OCI-LY7 (cell line): Measurements from ENCODE around the gene SLC39A12. TPM values are rescaled to one million over a fixed set of nuclear protein-coding genes. Genes with fewer than 3 reads are reported as not detected.

Experiments used
- BruUV-seq: library from RNA; stranded (reverse); fragments of 400-500 nt; replicated peaks from 2 replicates; lab custom pipeline; 2021; lab: Mats Ljungman, UMichigan
- CTCF ChIA-PET: fragments of 300-600 bp; sonication (Branson Sonifier 250); formaldehyde crosslinking; loops from one replicate; lab custom pipeline; 2022; ENCODE audit warnings: antibody characterized with exemption; ENCODE audit not compliant: unreplicated experiment; lab: Charles Lee
- POLR2A ChIA-PET: fragments of 300-600 bp; sonication (Branson Sonifier 250); formaldehyde crosslinking; loops from one replicate; lab custom pipeline; 2022; ENCODE audit warnings: antibody characterized with exemption; lab: Charles Lee
- DNase-seq: peaks from one replicate; pipeline ENCODE4 v3.0.0-alpha.2; 2015; ENCODE audit warnings: low spot score
- H2AFZ ChIP-seq: fragments of 200-600 bp; sonication (generic), shearing (Covaris generic); 2 replicates; pipeline ENCODE4 v1.6.1; 2014; ENCODE audit warnings: mild to moderate bottlenecking, antibody characterized with exemption, low read length, moderate library complexity
- H3K27ac ChIP-seq: fragments of 200-600 bp; sonication (generic); 2 replicates; pipeline ENCODE4 v1.5.1; 2014; ENCODE audit warnings: mixed run types, low read depth, mild to moderate bottlenecking, moderate library complexity, low read length, inconsistent platforms; ENCODE audit not compliant: poor library complexity, severe bottlenecking
- H3K36me3 ChIP-seq: fragments of 200-600 bp; sonication (generic); 2 replicates; pipeline ENCODE4 v1.6.1; 2014; ENCODE audit warnings: mild to moderate bottlenecking, antibody characterized with exemption, low read length, moderate library complexity, mixed read lengths; ENCODE audit not compliant: insufficient read depth
- H3K4me1 ChIP-seq: fragments of 200-600 bp; sonication (generic); 2 replicates; pipeline ENCODE4 v1.5.1; 2014; ENCODE audit warnings: mild to moderate bottlenecking, low read length; ENCODE audit not compliant: insufficient read depth, poor library complexity, severe bottlenecking
- H3K4me2 ChIP-seq: fragments of 200-600 bp; sonication (generic); 2 replicates; pipeline ENCODE4 v1.6.1; 2014; ENCODE audit warnings: mild to moderate bottlenecking, low read length
- H3K4me3 ChIP-seq: fragments of 200-600 bp; sonication (generic); 2 replicates; pipeline ENCODE4 v1.5.1; 2014; ENCODE audit warnings: mild to moderate bottlenecking, low read depth, low read length; ENCODE audit not compliant: poor library complexity, severe bottlenecking
- H3K79me2 ChIP-seq: fragments of 200-600 bp; sonication (generic); 2 replicates; pipeline ENCODE4 v1.6.1; 2016; ENCODE audit warnings: low read depth, mild to moderate bottlenecking, low read length, moderate library complexity, mixed read lengths; ENCODE audit not compliant: insufficient read depth
- H3K9me2 ChIP-seq: fragments of 200-600 bp; sonication (generic); 2 replicates; pipeline ENCODE4 v1.6.1; 2016; ENCODE audit warnings: mild to moderate bottlenecking, low read length, mixed read lengths; ENCODE audit not compliant: insufficient read depth
- H3K9me3 ChIP-seq: fragments of 200-600 bp; sonication (generic); 2 replicates; pipeline ENCODE4 v1.6.1; 2014; ENCODE audit warnings: mild to moderate bottlenecking, mixed run types, low read length, mixed read lengths
- H4K20me1 ChIP-seq: fragments of 200-600 bp; sonication (generic); 2 replicates; pipeline ENCODE4 v1.6.1; 2014; ENCODE audit warnings: mild to moderate bottlenecking, antibody characterized with exemption, low read length, moderate library complexity, mixed read lengths; ENCODE audit not compliant: insufficient read depth
- CTCF ChIP-seq: fragments of 200-600 bp; sonication (generic); conservative IDR thresholded peaks from 2 replicates; pipeline ENCODE4 v1.5.1; 2014; ENCODE audit warnings: mild to moderate bottlenecking, antibody characterized with exemption, low read length, moderate library complexity, mixed read lengths
- EZH2phosphoT487 ChIP-seq: fragments of 200-600 bp; sonication (generic); IDR thresholded peaks from 2 replicates; pipeline ENCODE4 v1.6.1; 2018; ENCODE audit warnings: low read depth, borderline replicate concordance, mild to moderate bottlenecking, mixed run types, antibody characterized with exemption, low read length, moderate library complexity, mixed read lengths
- intact Hi-C: fragments of 100-400 bp; cut with micrococcal nuclease; formaldehyde crosslinking; loops from one replicate; pipeline ENCODE4 v1.10.0; 2022; ENCODE audit not compliant: unreplicated experiment
- total RNA-seq, 2 experiments: library from RNA; depleted of rRNA in 1 of 2; stranded (reverse); fragments of >200 nt in 1 of 2; shearing (Covaris generic) in 1 of 2; gene quantifications; 2 replicates each; pipeline ENCODE4 v1.2.3, GENCODE V29; 2014 to 2022

The SLC39A12 gene
- total RNA-seq, 2 experiments from 2014 or later, result not detected

GRCh38 chr10:18071591-18071990 lies 119.9 kb downstream of the SLC39A12 start:
- Histone ChIP-seq H2AFZ (no peak overlapping the region), H3K9me2 (no peaks in the 10 kb centered on the region), H4K20me1 (no peaks in the 10 kb centered on the region), H3K27ac (no peak overlapping the region), H3K4me2 (no peak overlapping the region), H3K36me3 (no peaks in the 10 kb centered on the region), H3K4me3 (no peak overlapping the region), H3K9me3 (no peaks in the 10 kb centered on the region), H3K4me1 (no peaks in the 10 kb centered on the region), H3K79me2 (no peaks in the 10 kb centered on the region)
- BruUV-seq, result no TSS peak
- CTCF ChIA-PET, result interaction anchor here (0.6 kb wide), 2 partner anchors 183 to 321 kb away, joined by 4 read pairs; no protein-coding TSS in a partner anchor
- TF ChIP-seq CTCF, result no peak
- TF ChIP-seq EZH2phosphoT487, result no peak
- intact Hi-C loops, result no loop called here
- POLR2A ChIA-PET, result interaction anchor here (0.6 kb wide), 1 partner anchor 1119 kb away, joined by 3 read pairs; no protein-coding TSS in a partner anchor
- DNase-seq, result no peak

- no peaks in the 10 kb centered on the region for H4K20me1 ChIP-seq
- POLR2A ChIA-PET, result interaction anchor here (0.7 kb wide), 1 partner anchor 194 kb away, joined by 3 read pairs; no protein-coding TSS in a partner anchor
- no peaks in the 10 kb centered on the region for H3K36me3 ChIP-seq
Measured at GRCh38 chr10:18073314-18073713, 121.6 kb downstream of the SLC39A12 start.

More at GRCh38 chr10:18073314-18073713, 121.6 kb downstream of the SLC39A12 start:
- H3K79me2 ChIP-seq, result no peaks in the 10 kb centered on the region
- H3K27ac ChIP-seq, result no peak overlapping the region
- H3K4me3 ChIP-seq, result no peak overlapping the region
- TF ChIP-seq EZH2phosphoT487 (no peak), CTCF (no peak)
- intact Hi-C loops, result no loop called here
- no peak for DNase-seq
- H2AFZ ChIP-seq, result no peak overlapping the region
- no peaks in the 10 kb centered on the region for H3K9me2 ChIP-seq
- CTCF ChIA-PET, result no interaction called here
- BruUV-seq, result no TSS peak
- H3K9me3 ChIP-seq, result no peaks in the 10 kb centered on the region
- H3K4me1 ChIP-seq, result no peaks in the 10 kb centered on the region
- no peak overlapping the region for H3K4me2 ChIP-seq
